Choroid plexus epithelial cell (primary cell): ENCODE data around the gene CXCL12.
A peak's percentile ranks its signal among the peaks of the same experiment; 100 is the strongest.

ENCODE experiments used
- DNase-seq: peaks from one replicate; pipeline ENCODE4 v3.0.0-alpha.2; 2010; ENCODE audit warnings: low read depth
- H3K4me3 ChIP-seq: 2 replicates; pipeline ENCODE4 v1.5.1; 2011; ENCODE audit warnings: low read depth, mild to moderate bottlenecking, control low read depth, low read length, moderate library complexity
- CTCF ChIP-seq: conservative IDR thresholded peaks from 2 replicates; pipeline ENCODE4 v1.5.1; 2011; ENCODE audit warnings: low read depth, mild to moderate bottlenecking, control low read depth, inconsistent platforms, low read length, moderate library complexity

CXCL12 gene

GRCh38 chr10:44362866-44363711 lies 21.8 kb downstream of the CXCL12 start:
- H3K4me3 ChIP-seq: no peak overlapping the region
- TF ChIP-seq CTCF: no peak
- DNase-seq: no peak

DNA sequence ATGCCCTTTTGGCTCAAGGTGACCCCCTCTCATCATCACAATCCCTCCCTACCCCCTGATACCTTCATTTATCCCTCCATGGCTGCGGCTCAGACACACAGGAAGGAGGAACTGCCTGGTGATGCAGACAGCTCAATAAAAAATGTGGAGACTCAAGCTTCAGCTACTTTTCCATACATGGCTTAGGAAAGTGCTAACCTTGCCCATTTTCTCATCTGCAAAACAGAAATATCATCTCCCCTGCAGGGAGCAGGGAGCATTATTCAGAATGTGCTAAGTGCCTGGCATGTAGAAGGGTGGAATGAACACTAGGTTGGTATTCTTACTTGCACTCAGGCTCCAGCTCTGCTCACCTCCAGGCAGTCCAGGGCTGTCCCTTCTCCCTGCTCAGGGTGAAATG lies 23.8 kb downstream of the CXCL12 start:
- TF ChIP-seq CTCF: no peak
- no peak overlapping the region for H3K4me3 ChIP-seq

GRCh38 chr10:44358080-44358771 lies 26.7 kb downstream of the CXCL12 start:
- no peak overlapping the region for H3K4me3 ChIP-seq
- no peak for TF ChIP-seq CTCF
- DNase-seq: no peak

More for the DNA sequence above, 23.8 kb downstream of the CXCL12 start:
- DNase-seq: peak; percentile 28

GRCh38 chr10:44357023-44357540 lies 27.8 kb downstream of the CXCL12 start:
- TF ChIP-seq CTCF: no peak
- DNase-seq: no peak

GRCh38 chr10:44356139-44357022 lies 28.5 kb downstream of the CXCL12 start:
- no peak for TF ChIP-seq CTCF
- no peak overlapping the region for H3K4me3 ChIP-seq
- no peak for DNase-seq

More at GRCh38 chr10:44357023-44357540, 27.8 kb downstream of the CXCL12 start:
- H3K4me3 ChIP-seq: no peak overlapping the region

GRCh38 chr10:44355630-44356029 lies 29.3 kb downstream of the CXCL12 start:
- no peak overlapping the region for H3K4me3 ChIP-seq
- no peak for TF ChIP-seq CTCF
- no peak for DNase-seq
